ENCODE measurements around the gene CA12. TPM values are rescaled to one million over a fixed set of nuclear protein-coding genes. Genes with fewer than 3 reads are reported as not detected.

The CA12 gene
- total RNA-seq, 1 experiment from 2014 or later = 2.8 TPM

DNA sequence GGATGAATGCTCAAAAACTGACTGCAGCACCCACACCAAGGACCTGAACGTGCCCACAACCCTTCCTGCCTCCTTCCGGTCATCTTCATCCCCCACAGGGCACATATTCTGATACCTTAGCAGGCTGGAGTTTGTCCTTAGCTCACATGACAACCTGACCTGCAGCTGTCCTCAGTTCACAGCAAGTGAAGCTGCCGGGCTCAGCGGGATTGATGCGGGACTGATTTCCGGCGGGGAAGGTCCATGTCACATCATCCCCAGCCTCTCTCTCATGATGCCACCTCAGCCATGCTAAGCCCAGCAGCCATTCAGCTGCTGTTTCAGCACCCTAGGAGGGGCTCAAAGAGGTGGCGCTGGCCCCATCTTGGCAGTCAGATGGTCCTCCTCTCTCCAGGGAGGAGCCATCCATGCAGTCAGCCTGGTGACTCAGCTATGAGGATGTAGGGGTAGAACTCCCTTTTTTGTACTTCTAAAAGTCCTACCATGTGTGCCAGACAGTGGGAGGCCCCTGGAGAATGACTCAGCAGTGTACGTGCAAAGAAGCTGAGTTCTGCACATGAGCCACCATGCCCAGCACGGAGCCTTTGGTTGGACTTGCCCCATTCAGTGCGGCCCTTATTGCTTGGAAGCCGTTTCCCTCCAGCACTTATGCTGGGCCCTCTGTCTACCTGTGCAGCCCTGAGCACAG is 9.5 kb downstream of the CA12 start:
- ATAC-seq (no peak), DNase-seq (ENCODE audit: low spot score) (no peak)
- H3K4me3 Mint-ChIP-seq = no peak overlapping the region
- H3K4me1 Mint-ChIP-seq = peaks cover 28% of the 10 kb centered on the region
- CTCF ChIA-PET = no interaction called here
- POLR2A ChIA-PET = no interaction called here
- H3K27ac Mint-ChIP-seq = no peak overlapping the region
- H3K27me3 Mint-ChIP-seq (ENCODE audit: low read depth) = 0 out of 2 replicates have a peak, but pooled peaks cover 3% of the 10 kb centered on the region
- no peaks in the 10 kb centered on the region for H3K9me3 Mint-ChIP-seq
- H3K36me3 Mint-ChIP-seq = no peaks in the 10 kb centered on the region
- TF ChIP-seq NR3C1 (CRISPR knock-in tag; conservative IDR thresholded peaks at IDR 0.05; ENCODE audit: low read depth) (no peak), ZNF532 (CRISPR knock-in tag; IDR thresholded peaks at IDR 0.05; ENCODE audit: borderline replicate concordance) (no peak), MLX (CRISPR knock-in tag; IDR thresholded peaks at IDR 0.05) (no peak), AFF4 (CRISPR knock-in tag; IDR thresholded peaks at IDR 0.05; ENCODE audit: borderline replicate concordance) (no peak), NFATC4 (CRISPR knock-in tag; IDR thresholded peaks at IDR 0.05) (no peak), ZNF121 (CRISPR knock-in tag; IDR thresholded peaks at IDR 0.05) (no peak), KAT7 (CRISPR knock-in tag; IDR thresholded peaks at IDR 0.05; ENCODE audit: borderline replicate concordance) (no peak), ZNF263 (CRISPR knock-in tag; IDR thresholded peaks at IDR 0.05; ENCODE audit: low read depth) (no peak), EMX1 (CRISPR knock-in tag; IDR thresholded peaks at IDR 0.05) (no peak), SP1 (CRISPR knock-in tag; conservative IDR thresholded peaks at IDR 0.05) (no peak), CBFB (CRISPR knock-in tag; IDR thresholded peaks at IDR 0.05; ENCODE audit: low read depth) (no peak), AR (CRISPR knock-in tag; IDR thresholded peaks at IDR 0.05) (no peak), CREB1 (CRISPR knock-in tag; IDR thresholded peaks at IDR 0.05) (no peak), ATF3 (CRISPR knock-in tag; conservative IDR thresholded peaks at IDR 0.05) (no peak), ZNF232 (CRISPR knock-in tag; IDR thresholded peaks at IDR 0.05) (no peak)
- TF ChIP-seq, protein P1, sequence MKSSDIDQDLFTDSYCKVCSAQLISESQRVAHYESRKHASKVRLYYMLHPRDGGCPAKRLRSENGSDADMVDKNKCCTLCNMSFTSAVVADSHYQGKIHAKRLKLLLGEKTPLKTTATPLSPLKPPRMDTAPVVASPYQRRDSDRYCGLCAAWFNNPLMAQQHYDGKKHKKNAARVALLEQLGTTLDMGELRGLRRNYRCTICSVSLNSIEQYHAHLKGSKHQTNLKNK (CRISPR knock-in tag; IDR thresholded peaks at IDR 0.05) = no peak
- TF ChIP-seq, protein P2, sequence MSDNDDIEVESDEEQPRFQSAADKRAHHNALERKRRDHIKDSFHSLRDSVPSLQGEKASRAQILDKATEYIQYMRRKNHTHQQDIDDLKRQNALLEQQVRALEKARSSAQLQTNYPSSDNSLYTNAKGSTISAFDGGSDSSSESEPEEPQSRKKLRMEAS (CRISPR knock-in tag; IDR thresholded peaks at IDR 0.05) = no peak
- TF ChIP-seq, protein P3, sequence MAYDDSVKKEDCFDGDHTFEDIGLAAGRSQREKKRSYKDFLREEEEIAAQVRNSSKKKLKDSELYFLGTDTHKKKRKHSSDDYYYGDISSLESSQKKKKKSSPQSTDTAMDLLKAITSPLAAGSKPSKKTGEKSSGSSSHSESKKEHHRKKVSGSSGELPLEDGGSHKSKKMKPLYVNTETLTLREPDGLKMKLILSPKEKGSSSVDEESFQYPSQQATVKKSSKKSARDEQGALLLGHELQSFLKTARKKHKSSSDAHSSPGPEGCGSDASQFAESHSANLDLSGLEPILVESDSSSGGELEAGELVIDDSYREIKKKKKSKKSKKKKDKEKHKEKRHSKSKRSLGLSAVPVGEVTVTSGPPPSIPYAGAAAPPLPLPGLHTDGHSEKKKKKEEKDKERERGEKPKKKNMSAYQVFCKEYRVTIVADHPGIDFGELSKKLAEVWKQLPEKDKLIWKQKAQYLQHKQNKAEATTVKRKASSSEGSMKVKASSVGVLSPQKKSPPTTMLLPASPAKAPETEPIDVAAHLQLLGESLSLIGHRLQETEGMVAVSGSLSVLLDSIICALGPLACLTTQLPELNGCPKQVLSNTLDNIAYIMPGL (CRISPR knock-in tag; IDR thresholded peaks at IDR 0.05) = no peak
- TF ChIP-seq, protein P4, sequence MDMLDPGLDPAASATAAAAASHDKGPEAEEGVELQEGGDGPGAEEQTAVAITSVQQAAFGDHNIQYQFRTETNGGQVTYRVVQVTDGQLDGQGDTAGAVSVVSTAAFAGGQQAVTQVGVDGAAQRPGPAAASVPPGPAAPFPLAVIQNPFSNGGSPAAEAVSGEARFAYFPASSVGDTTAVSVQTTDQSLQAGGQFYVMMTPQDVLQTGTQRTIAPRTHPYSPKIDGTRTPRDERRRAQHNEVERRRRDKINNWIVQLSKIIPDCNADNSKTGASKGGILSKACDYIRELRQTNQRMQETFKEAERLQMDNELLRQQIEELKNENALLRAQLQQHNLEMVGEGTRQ (CRISPR knock-in tag; IDR thresholded peaks at IDR 0.05) = no peak
